Astrocyte (in vitro differentiated cells and primary cell): ENCODE measurements around the gene FN3K. TPM values are rescaled to one million over a fixed set of nuclear protein-coding genes. Genes with fewer than 3 reads are reported as not detected.
A peak's percentile ranks its signal among the peaks of the same experiment; 100 is the strongest.

ENCODE experiments used
- DNase-seq: peaks from one replicate; pipeline ENCODE4 v3.0.0-alpha.2; 2010; ENCODE audit warnings: low read depth
- FAIRE-seq: peaks from 2 replicates; lab custom pipeline; 2011; peaks lifted over from hg19 to GRCh38; lab: Jason Lieb, UNC
- H2AFZ ChIP-seq: 2 replicates; pipeline ENCODE4 v1.6.0; 2012; ENCODE audit warnings: low read depth, low read length, inconsistent platforms
- H3K27ac ChIP-seq: 2 replicates; pipeline ENCODE4 v1.5.1; 2011; ENCODE audit warnings: low read depth, low read length, inconsistent platforms
- H3K27me3 ChIP-seq: 2 replicates; pipeline ENCODE4 v1.6.0; 2011; ENCODE audit warnings: low read length, inconsistent platforms; ENCODE audit not compliant: insufficient read depth
- H3K36me3 ChIP-seq: 2 replicates; pipeline ENCODE4 v1.5.1; 2011; ENCODE audit warnings: low read length, inconsistent platforms; ENCODE audit not compliant: insufficient read depth
- H3K4me1 ChIP-seq: 2 replicates; pipeline ENCODE4 v1.5.1; 2011; ENCODE audit warnings: low read length, inconsistent platforms; ENCODE audit not compliant: insufficient read depth
- H3K4me2 ChIP-seq: 2 replicates; pipeline ENCODE4 v1.6.0; 2012; ENCODE audit warnings: low read length, inconsistent platforms
- H3K4me3 ChIP-seq: 2 replicates; pipeline ENCODE4 v1.5.1; 2011; ENCODE audit warnings: low read depth, mild to moderate bottlenecking, low read length, inconsistent platforms; ENCODE audit not compliant: insufficient read depth
- H3K79me2 ChIP-seq: 2 replicates; pipeline ENCODE4 v1.6.0; 2012; ENCODE audit warnings: mild to moderate bottlenecking, low read length, inconsistent platforms; ENCODE audit not compliant: insufficient read depth
- H3K9ac ChIP-seq: 2 replicates; pipeline ENCODE4 v1.6.0; 2012; ENCODE audit warnings: mild to moderate bottlenecking, low read length, inconsistent platforms
- H3K9me3 ChIP-seq: 2 replicates; pipeline ENCODE4 v1.5.1; 2012; ENCODE audit warnings: low read depth, mild to moderate bottlenecking, low read length, inconsistent platforms; ENCODE audit not compliant: insufficient read depth
- H4K20me1 ChIP-seq: 2 replicates; pipeline ENCODE4 v1.6.0; 2012; ENCODE audit warnings: low read length, inconsistent platforms; ENCODE audit not compliant: insufficient read depth
- H3K27ac Mint-ChIP-seq: one replicate; pipeline ENCODE4 v1.8.0; 2021; ENCODE audit warnings: mild to moderate bottlenecking, mixed read lengths; ENCODE audit not compliant: unreplicated experiment
- H3K27me3 Mint-ChIP-seq: one replicate; pipeline ENCODE4 v1.8.0; 2021; ENCODE audit warnings: low read depth, mixed read lengths; ENCODE audit not compliant: unreplicated experiment
- H3K36me3 Mint-ChIP-seq: one replicate; pipeline ENCODE4 v1.8.0; 2021; ENCODE audit warnings: low read depth, mixed read lengths; ENCODE audit not compliant: unreplicated experiment
- H3K4me1 Mint-ChIP-seq: one replicate; pipeline ENCODE4 v1.8.0; 2021; ENCODE audit warnings: low read depth, mixed read lengths; ENCODE audit not compliant: unreplicated experiment
- H3K4me3 Mint-ChIP-seq: one replicate; pipeline ENCODE4 v1.8.0; 2021; ENCODE audit warnings: mild to moderate bottlenecking, moderate library complexity, mixed read lengths; ENCODE audit not compliant: unreplicated experiment
- H3K9me3 Mint-ChIP-seq: one replicate; pipeline ENCODE4 v1.8.0; 2021; ENCODE audit warnings: mild to moderate bottlenecking, mixed read lengths; ENCODE audit not compliant: unreplicated experiment
- CTCF ChIP-seq: IDR thresholded peaks from 2 replicates; pipeline ENCODE4 v1.5.1; 2011; ENCODE audit warnings: low read depth, mild to moderate bottlenecking, inconsistent platforms, low read length, moderate library complexity; ENCODE audit not compliant: insufficient read depth
- EZH2 ChIP-seq: IDR thresholded peaks from 2 replicates; pipeline ENCODE4 v1.6.1; 2012; ENCODE audit warnings: mild to moderate bottlenecking, low read length, inconsistent platforms; ENCODE audit not compliant: insufficient read depth
- total RNA-seq: library from RNA; stranded (reverse); gene quantifications from 2 replicates; pipeline ENCODE4 v1.2.1, GENCODE V29; 2021

FN3K gene
- total RNA-seq, 1 donor from 2014 or later, result 4.1 TPM

- no peak for TF ChIP-seq CTCF
- FAIRE-seq (no peak), DNase-seq (no peak)
- Histone ChIP-seq H3K27ac (no peak overlapping the region), H2AFZ (no peak overlapping the region), H3K4me1 (peaks cover 12% of the 10 kb centered on the region), H3K4me2 (no peak overlapping the region), H3K4me3 (no peak overlapping the region), H4K20me1 (peaks cover 35% of the 10 kb centered on the region), H3K27me3 (no peaks in the 10 kb centered on the region), H3K9me3 (no peaks in the 10 kb centered on the region), H3K9ac (peak overlapping the region; percentile 2), H3K36me3 (no peaks in the 10 kb centered on the region), H3K79me2 (peaks cover 45% of the 10 kb centered on the region)
- Mint-ChIP-seq H3K4me3 (no peak overlapping the region), H3K27ac (no peak overlapping the region), H3K36me3 (peaks cover 7% of the 10 kb centered on the region), H3K4me1 (peaks cover 8% of the 10 kb centered on the region), H3K9me3 (no peaks in the 10 kb centered on the region), H3K27me3 (no peaks in the 10 kb centered on the region)
Observed at GRCh38 chr17:82789051-82789592, 53.7 kb downstream of the FN3K start.

GRCh38 chr17:82789806-82790205 is 54.4 kb downstream of the FN3K start:
- peaks cover 8% of the 10 kb centered on the region for H3K4me1 Mint-ChIP-seq
- no peaks in the 10 kb centered on the region for H3K9me3 Mint-ChIP-seq
- peaks cover 4% of the 10 kb centered on the region for H3K36me3 Mint-ChIP-seq
- no peak overlapping the region for H3K27ac Mint-ChIP-seq
- no peak overlapping the region for H3K27ac ChIP-seq
- H3K9me3 ChIP-seq, result no peaks in the 10 kb centered on the region
- peaks cover 40% of the 10 kb centered on the region for H4K20me1 ChIP-seq
- H2AFZ ChIP-seq, result no peak overlapping the region
- H3K4me2 ChIP-seq, result no peak overlapping the region
- peaks cover 12% of the 10 kb centered on the region for H3K4me1 ChIP-seq
- FAIRE-seq (no peak), DNase-seq (no peak)
- no peak for TF ChIP-seq EZH2
- no peak for TF ChIP-seq CTCF
- no peaks in the 10 kb centered on the region for H3K27me3 ChIP-seq
- H3K4me3 Mint-ChIP-seq, result no peak overlapping the region
- H3K9ac ChIP-seq, result no peak overlapping the region
- H3K4me3 ChIP-seq, result no peak overlapping the region
- no peaks in the 10 kb centered on the region for H3K36me3 ChIP-seq
- peaks cover 50% of the 10 kb centered on the region for H3K79me2 ChIP-seq
- no peaks in the 10 kb centered on the region for H3K27me3 Mint-ChIP-seq

- Histone ChIP-seq H3K79me2 (peaks cover 55% of the 10 kb centered on the region), H3K27me3 (no peaks in the 10 kb centered on the region), H3K4me3 (no peak overlapping the region), H3K36me3 (no peaks in the 10 kb centered on the region), H3K4me2 (no peak overlapping the region), H3K9me3 (no peaks in the 10 kb centered on the region), H3K27ac (peak overlapping the region; percentile 54), H4K20me1 (peaks cover 42% of the 10 kb centered on the region), H2AFZ (no peak overlapping the region), H3K9ac (no peak overlapping the region), H3K4me1 (peaks cover 12% of the 10 kb centered on the region)
- Mint-ChIP-seq H3K4me1 (peaks cover 8% of the 10 kb centered on the region), H3K4me3 (no peak overlapping the region), H3K27ac (peak overlapping the region; percentile 48), H3K36me3 (peaks cover 5% of the 10 kb centered on the region), H3K27me3 (no peaks in the 10 kb centered on the region), H3K9me3 (no peaks in the 10 kb centered on the region)
- DNase-seq, result no peak
- no peak for TF ChIP-seq CTCF
- no peak for TF ChIP-seq EZH2
- FAIRE-seq, result no peak
Observed at GRCh38 chr17:82790391-82790790, 55.0 kb downstream of the FN3K start.
